ENCODE measurements around the gene UBP1. TPM values are rescaled to one million over a fixed set of nuclear protein-coding genes. Genes with fewer than 3 reads are reported as not detected.

Gene UBP1, protein sequence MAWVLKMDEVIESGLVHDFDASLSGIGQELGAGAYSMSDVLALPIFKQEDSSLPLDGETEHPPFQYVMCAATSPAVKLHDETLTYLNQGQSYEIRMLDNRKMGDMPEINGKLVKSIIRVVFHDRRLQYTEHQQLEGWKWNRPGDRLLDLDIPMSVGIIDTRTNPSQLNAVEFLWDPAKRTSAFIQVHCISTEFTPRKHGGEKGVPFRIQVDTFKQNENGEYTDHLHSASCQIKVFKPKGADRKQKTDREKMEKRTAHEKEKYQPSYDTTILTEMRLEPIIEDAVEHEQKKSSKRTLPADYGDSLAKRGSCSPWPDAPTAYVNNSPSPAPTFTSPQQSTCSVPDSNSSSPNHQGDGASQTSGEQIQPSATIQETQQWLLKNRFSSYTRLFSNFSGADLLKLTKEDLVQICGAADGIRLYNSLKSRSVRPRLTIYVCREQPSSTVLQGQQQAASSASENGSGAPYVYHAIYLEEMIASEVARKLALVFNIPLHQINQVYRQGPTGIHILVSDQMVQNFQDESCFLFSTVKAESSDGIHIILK
- total RNA-seq = 10 to 100 TPM; 51.2 to 56.2 TPM

GRCh38 chr3:33440328-33441224, at the start of gene UBP1:
Gene UBP1 (minus strand): TSS chr3:33440405. CDS start chr3:33439848, 557 bp downstream.
- TF ChIP-seq, protein P1, sequence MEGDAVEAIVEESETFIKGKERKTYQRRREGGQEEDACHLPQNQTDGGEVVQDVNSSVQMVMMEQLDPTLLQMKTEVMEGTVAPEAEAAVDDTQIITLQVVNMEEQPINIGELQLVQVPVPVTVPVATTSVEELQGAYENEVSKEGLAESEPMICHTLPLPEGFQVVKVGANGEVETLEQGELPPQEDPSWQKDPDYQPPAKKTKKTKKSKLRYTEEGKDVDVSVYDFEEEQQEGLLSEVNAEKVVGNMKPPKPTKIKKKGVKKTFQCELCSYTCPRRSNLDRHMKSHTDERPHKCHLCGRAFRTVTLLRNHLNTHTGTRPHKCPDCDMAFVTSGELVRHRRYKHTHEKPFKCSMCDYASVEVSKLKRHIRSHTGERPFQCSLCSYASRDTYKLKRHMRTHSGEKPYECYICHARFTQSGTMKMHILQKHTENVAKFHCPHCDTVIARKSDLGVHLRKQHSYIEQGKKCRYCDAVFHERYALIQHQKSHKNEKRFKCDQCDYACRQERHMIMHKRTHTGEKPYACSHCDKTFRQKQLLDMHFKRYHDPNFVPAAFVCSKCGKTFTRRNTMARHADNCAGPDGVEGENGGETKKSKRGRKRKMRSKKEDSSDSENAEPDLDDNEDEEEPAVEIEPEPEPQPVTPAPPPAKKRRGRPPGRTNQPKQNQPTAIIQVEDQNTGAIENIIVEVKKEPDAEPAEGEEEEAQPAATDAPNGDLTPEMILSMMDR (IDR thresholded peaks at IDR 0.05) = no peak
- intact Hi-C loops (cut with micrococcal nuclease) = no loop called here
- Mint-ChIP-seq H3K27ac (peak within 1 kb of the TSS; percentile 100), H3K4me1 (ENCODE audit: low read depth) (peaks cover 34% of the 10 kb centered on the region), H3K36me3 (ENCODE audit: low read depth) (peaks cover 6% of the 10 kb centered on the region), H3K4me3 (peak within 1 kb of the TSS; percentile 94), H3K27me3 (no peaks in the 10 kb centered on the region), H3K9me3 (no peaks in the 10 kb centered on the region)
- POLR2A ChIA-PET = interaction anchor here (1.0 to 3.0 kb wide), 5 partner anchors 10 to 358 kb away, joined by 3 to 15 read pairs (median 4); partner anchors contain the start of gene PDCD6IP
- DNase-seq (peak; percentile 99), ATAC-seq (peak; percentile 90)
- CTCF ChIA-PET = interaction anchor here (1.3 kb wide), 1 partner anchor 67 kb away, joined by 5 read pairs; no protein-coding TSS in a partner anchor

DNA sequence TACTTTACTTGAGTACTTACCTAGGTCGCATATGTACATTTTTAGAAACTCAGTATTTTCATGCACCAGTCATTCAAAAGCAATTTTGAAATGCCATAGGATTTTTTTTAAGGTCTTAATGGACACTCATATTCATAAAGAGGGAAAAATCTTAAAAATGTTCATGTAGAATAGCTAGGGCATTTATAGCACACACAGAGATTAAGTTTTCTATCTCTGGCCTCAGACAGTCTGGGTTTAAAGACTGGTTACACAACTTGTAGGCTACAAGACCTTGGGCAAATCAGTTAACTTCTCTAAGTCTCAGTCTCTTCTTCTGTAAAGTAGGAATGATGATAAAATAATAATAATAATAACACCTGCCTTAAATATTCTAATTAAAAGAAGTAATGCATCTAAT, 48.5 kb upstream of the UBP1 start:
- TF ChIP-seq, protein P1 (IDR thresholded peaks at IDR 0.05) = no peak
- H3K27ac Mint-ChIP-seq = no peak overlapping the region
- H3K4me3 Mint-ChIP-seq = no peak overlapping the region
- H3K4me1 Mint-ChIP-seq (ENCODE audit: low read depth) = no peaks in the 10 kb centered on the region
- POLR2A ChIA-PET = no interaction called here
- ATAC-seq = no peak
- H3K27me3 Mint-ChIP-seq = no peaks in the 10 kb centered on the region
- DNase-seq = no peak
- H3K9me3 Mint-ChIP-seq = no peaks in the 10 kb centered on the region
- H3K36me3 Mint-ChIP-seq (ENCODE audit: low read depth) = no peaks in the 10 kb centered on the region
- CTCF ChIA-PET = no interaction called here
- intact Hi-C loops (cut with micrococcal nuclease) = loop anchor here (2.0 kb wide), 1 partner anchor 14 kb away; no protein-coding TSS in a partner anchor

DNA sequence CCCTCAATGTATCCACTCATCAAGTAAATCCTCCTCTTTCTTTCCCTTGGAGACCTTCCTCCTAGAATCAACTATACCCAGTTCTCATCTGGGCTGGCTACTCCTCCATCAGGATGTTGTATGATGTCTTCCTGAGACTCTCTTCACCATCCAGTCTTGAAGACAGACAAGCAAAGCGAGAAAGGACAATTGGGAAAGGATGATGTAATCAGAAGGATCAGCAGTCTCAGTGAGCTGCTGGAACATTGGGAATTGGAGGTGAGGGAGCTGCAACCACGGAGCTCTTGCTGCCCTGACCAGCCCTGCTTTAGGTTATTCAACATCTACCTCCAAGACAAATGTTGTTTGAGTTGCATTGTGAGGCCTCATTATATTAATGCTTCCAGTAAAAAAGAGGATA, 48.0 kb upstream of the UBP1 start:
- no peak for ATAC-seq
- Mint-ChIP-seq H3K36me3 (ENCODE audit: low read depth) (no peaks in the 10 kb centered on the region), H3K9me3 (no peaks in the 10 kb centered on the region), H3K27me3 (no peaks in the 10 kb centered on the region), H3K4me3 (no peak overlapping the region), H3K27ac (no peak overlapping the region), H3K4me1 (ENCODE audit: low read depth) (no peaks in the 10 kb centered on the region)
- no peak for DNase-seq
- POLR2A ChIA-PET = no interaction called here
- CTCF ChIA-PET = no interaction called here
- TF ChIP-seq, protein P1 (IDR thresholded peaks at IDR 0.05) = no peak
- intact Hi-C loops (cut with micrococcal nuclease) = loop anchor here (2.0 kb wide), 1 partner anchor 13 kb away; no protein-coding TSS in a partner anchor

- ChIA-PET POLR2A (no interaction called here), CTCF (no interaction called here)
- no peak for ATAC-seq
- H3K9me3 Mint-ChIP-seq = peaks cover 4% of the 10 kb centered on the region
- intact Hi-C loops (cut with micrococcal nuclease) = no loop called here
- H3K4me3 Mint-ChIP-seq = no peak overlapping the region
- no peaks in the 10 kb centered on the region for H3K27me3 Mint-ChIP-seq
- H3K36me3 Mint-ChIP-seq (ENCODE audit: low read depth) = no peaks in the 10 kb centered on the region
- no peak overlapping the region for H3K27ac Mint-ChIP-seq
- DNase-seq = no peak
- H3K4me1 Mint-ChIP-seq (ENCODE audit: low read depth) = no peaks in the 10 kb centered on the region
- TF ChIP-seq, protein P1 (IDR thresholded peaks at IDR 0.05) = no peak
These were observed 41.9 kb upstream of the UBP1 start for GRCh38 chr3:33482111-33482521.
